ENCODE results near the gene INPP4B. TPM values are rescaled to one million over a fixed set of nuclear protein-coding genes. Genes with fewer than 3 reads are reported as not detected.

INPP4B gene
- total and polyA plus RNA-seq, 9 donors: 1.7 to 14.7 (median 10.7) TPM

DNA sequence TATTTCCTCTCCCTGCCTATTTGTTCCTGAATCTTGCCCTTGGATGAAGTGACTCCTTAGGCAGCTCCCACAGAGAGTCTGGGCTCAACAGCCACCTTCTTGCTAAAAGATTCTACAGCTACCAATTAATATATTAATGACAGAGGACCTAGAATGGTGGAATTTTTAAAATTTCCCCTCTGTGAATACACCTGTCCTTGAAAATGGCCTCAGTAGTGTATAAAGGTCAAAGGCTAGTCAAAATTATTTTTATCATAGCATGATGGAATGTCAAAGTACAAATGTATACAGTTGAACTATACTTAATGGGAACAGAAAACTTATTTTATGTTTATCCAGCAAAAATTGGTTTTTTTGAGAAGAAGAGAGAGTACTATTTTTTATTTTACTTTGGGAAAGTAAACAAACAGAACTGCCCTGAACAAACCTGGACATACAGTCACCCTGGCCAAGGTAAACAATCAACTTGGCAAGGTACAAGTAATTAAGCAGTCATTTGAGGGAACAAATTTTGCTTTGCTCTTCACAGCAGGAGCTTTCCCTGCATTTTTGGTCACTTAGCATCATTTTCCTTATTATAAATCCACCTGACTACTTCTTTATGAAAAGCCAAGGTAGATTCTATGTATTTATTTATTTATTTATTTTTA, 250.8 kb downstream of the INPP4B start:
- no peak overlapping the region for H3K4me3 ChIP-seq
- H3K27ac ChIP-seq: no peak overlapping the region
- peaks cover 2% of the 10 kb centered on the region for H3K4me1 ChIP-seq (ENCODE audit: insufficient read depth)
- no peaks in the 10 kb centered on the region for H3K9me3 ChIP-seq
- no peak for TF ChIP-seq POLR2A (IDR thresholded peaks at IDR 0.05)
- TF ChIP-seq EP300 (IDR thresholded peaks at IDR 0.05): no peak
- TF ChIP-seq, protein P1, sequence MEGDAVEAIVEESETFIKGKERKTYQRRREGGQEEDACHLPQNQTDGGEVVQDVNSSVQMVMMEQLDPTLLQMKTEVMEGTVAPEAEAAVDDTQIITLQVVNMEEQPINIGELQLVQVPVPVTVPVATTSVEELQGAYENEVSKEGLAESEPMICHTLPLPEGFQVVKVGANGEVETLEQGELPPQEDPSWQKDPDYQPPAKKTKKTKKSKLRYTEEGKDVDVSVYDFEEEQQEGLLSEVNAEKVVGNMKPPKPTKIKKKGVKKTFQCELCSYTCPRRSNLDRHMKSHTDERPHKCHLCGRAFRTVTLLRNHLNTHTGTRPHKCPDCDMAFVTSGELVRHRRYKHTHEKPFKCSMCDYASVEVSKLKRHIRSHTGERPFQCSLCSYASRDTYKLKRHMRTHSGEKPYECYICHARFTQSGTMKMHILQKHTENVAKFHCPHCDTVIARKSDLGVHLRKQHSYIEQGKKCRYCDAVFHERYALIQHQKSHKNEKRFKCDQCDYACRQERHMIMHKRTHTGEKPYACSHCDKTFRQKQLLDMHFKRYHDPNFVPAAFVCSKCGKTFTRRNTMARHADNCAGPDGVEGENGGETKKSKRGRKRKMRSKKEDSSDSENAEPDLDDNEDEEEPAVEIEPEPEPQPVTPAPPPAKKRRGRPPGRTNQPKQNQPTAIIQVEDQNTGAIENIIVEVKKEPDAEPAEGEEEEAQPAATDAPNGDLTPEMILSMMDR (IDR thresholded peaks at IDR 0.05): no peak
- no peak for DNase-seq
- intact Hi-C loops (cut with DNase I): no loop called here
- no peaks in the 10 kb centered on the region for H3K27me3 ChIP-seq
- no peaks in the 10 kb centered on the region for H3K36me3 ChIP-seq

DNA sequence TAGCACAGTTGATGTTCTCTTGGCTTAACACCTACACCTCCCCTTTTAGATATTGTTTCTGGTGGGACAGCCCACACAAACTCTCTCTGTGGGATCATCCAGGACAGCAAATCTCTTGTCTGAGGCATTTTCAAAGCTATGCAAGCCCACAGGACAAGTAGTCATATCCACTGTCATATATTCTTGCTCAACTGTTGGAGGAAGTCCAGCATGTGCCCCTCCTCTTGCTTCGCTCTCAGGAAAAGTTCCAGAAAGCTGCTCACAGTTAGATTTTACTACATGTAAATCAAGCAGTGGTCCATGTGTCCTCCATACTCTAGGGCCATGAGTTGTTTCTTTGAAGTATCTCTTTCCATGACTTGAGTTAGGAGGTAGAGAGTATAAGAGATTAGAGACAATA, 260.7 kb downstream of the INPP4B start:
- Histone ChIP-seq H3K36me3 (no peaks in the 10 kb centered on the region), H3K4me3 (no peak overlapping the region), H3K27me3 (no peaks in the 10 kb centered on the region), H3K27ac (no peak overlapping the region), H3K4me1 (ENCODE audit: insufficient read depth) (no peaks in the 10 kb centered on the region), H3K9me3 (no peaks in the 10 kb centered on the region)
- intact Hi-C loops (cut with DNase I): no loop called here
- no peak for DNase-seq
- TF ChIP-seq POLR2A (IDR thresholded peaks at IDR 0.05): no peak
- TF ChIP-seq, protein P1 (IDR thresholded peaks at IDR 0.05): no peak
- no peak for TF ChIP-seq EP300 (IDR thresholded peaks at IDR 0.05)
- 93 to 100% (median 97%) methylated on average over 1 of the region's 1 CpG for WGBS, 3 donors

DNA sequence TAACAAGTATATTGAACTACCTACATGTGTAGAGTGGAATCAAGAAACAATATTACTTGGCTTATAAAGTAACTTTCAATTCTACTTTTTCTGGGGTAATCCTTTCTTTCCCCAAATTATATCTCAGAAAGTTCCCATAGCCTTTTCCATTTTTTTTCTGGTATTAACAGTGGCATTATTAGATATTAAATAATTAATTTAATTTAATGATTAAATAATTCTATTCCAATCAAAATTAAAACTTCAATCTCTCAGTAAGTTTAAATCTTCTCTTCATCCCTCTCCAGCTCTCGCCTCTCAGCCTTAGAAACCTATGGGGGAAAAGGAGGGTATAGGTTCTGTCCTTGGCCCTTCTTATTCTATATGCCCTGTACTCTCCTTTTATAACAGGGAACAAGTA, 262.4 kb downstream of the INPP4B start:
- TF ChIP-seq POLR2A (IDR thresholded peaks at IDR 0.05) (no peak), EP300 (IDR thresholded peaks at IDR 0.05) (no peak)
- TF ChIP-seq, protein P1 (IDR thresholded peaks at IDR 0.05): no peak

GRCh38 chr4:142582340-142582739, 263.8 kb downstream of the INPP4B start:
- intact Hi-C loops (cut with DNase I): no loop called here
- Histone ChIP-seq H3K4me1 (ENCODE audit: insufficient read depth) (no peaks in the 10 kb centered on the region), H3K36me3 (no peaks in the 10 kb centered on the region), H3K9me3 (no peaks in the 10 kb centered on the region), H3K27ac (no peak overlapping the region), H3K27me3 (no peaks in the 10 kb centered on the region), H3K4me3 (no peak overlapping the region)
- TF ChIP-seq, protein P1 (IDR thresholded peaks at IDR 0.05): no peak
- no peak for TF ChIP-seq POLR2A (IDR thresholded peaks at IDR 0.05)
- TF ChIP-seq EP300 (IDR thresholded peaks at IDR 0.05): no peak
- WGBS, 3 donors: 59 to 70% (median 60%) methylated on average over 1 of the region's 1 CpG
- no peak for DNase-seq

More for the DNA sequence above, 262.4 kb downstream of the INPP4B start:
- Histone ChIP-seq H3K36me3 (no peaks in the 10 kb centered on the region), H3K4me1 (ENCODE audit: insufficient read depth) (no peaks in the 10 kb centered on the region), H3K4me3 (no peak overlapping the region), H3K27me3 (no peaks in the 10 kb centered on the region), H3K27ac (no peak overlapping the region), H3K9me3 (no peaks in the 10 kb centered on the region)
- DNase-seq: no peak
- intact Hi-C loops (cut with DNase I): no loop called here
- WGBS, 3 donors: 94 to 97% (median 95%) methylated on average over 1 of the region's 1 CpG

Measured in ovary (tissue), 9 donors.